Adipose tissue (tissue), 3 donors: ENCODE data around the gene ANTXRL. TPM values are rescaled to one million over a fixed set of nuclear protein-coding genes. Genes with fewer than 3 reads are reported as not detected.
"Not testable (repeated sequence)": the region's sequence is repeated elsewhere in the genome, so short reads cannot be mapped to it uniquely, and the experiment has no call there.

ENCODE experiments used
- H3K27ac ChIP-seq: one replicate; pipeline ENCODE4 v1.5.1; 2013; ENCODE audit warnings: low read depth, low read length
- WGBS, 3 donors: extraction: QIAGEN DNeasy Blood & Tissue Kit; methylation state at CpG; one replicate each; pipeline ENCODE4 v1.1.7; 2013; 5-methylcytosine and 5-hydroxymethylcytosine counted together
- polyA plus RNA-seq, 3 donors: library from polyadenylated mRNA; stranded (reverse); fragments of 200-250 nt; gene quantifications; one replicate each; pipeline ENCODE4 v1.2.3, GENCODE V29; 2013
- donor health status: healthy with polysubstance abuse.
- donor health status: Bipolar disorder and iron deficiency.
- donor health status: healthy.

ANTXRL gene
- polyA plus RNA-seq, 3 donors, result 1.9 TPM; not detected in 2

DNA sequence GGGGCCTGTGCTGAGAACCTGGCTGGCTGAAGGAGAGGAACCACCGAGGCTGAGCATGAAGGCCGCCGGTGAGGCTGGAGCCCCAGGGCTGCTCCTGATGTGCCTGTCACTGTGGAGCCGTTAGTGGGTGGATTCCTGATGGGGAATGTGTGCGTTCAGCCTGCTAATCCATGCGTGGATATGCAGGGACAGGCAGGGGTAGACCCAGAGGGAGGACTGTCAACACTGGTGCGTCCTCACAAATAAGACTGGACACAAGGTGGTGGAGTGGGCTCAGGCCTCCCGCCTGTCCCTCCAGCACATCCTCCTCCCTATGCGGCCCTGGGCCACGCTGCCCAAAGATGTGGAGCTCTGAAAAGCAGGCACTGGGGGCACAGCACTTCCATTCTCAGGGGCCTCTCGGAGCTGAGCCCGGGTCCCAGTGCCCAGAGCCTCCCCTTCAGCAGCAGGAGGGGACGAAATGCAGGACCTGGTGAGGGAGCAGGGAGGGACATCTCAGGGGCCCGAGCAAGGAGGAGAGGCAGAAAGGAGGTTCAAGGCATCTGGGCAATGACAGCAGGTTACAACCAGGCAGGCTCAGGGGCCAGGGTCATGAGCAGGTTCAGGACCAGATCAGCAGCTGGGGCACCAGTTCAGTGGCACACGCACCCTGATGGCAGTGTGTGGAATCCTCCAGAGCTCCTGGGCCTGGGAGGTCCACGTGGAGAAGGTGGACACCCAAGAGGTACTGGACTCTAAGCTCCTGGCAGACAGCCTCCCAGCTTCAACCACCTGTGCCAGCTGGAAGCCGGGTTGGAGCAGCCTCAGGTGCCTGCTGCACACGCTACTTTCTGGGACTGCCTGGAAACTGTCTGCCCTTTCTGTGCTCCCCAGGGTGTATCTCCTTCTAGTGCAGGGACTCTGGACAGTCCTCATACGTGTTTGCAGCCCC is 33.5 kb upstream of the ANTXRL start:
- WGBS, 3 donors, result 80 to 87% (median 86%) methylated on average over 19 of the region's 19 CpGs
- H3K27ac ChIP-seq, result no peak overlapping the region

DNA sequence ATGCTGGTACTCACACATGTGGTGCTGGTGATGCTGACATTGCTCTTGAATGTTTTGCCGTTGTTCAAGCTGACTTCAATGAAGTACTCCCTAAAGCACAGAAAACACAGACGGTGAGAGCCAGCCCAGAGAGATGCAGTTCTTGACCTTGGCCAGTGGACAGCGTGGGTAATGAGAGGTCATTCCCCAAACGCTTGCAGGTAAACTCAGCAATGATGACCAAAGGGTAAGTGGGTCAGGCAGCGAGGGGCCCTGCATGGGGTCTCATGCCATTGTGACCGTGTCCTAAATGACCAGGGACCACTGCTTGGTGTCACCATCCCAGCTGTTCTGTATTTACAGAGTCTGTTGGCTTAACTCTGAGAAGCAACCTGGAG is 32.8 kb upstream of the ANTXRL start:
- 80 to 93% (median 92%) methylated on average over 6 of the region's 6 CpGs for WGBS, 3 donors

DNA sequence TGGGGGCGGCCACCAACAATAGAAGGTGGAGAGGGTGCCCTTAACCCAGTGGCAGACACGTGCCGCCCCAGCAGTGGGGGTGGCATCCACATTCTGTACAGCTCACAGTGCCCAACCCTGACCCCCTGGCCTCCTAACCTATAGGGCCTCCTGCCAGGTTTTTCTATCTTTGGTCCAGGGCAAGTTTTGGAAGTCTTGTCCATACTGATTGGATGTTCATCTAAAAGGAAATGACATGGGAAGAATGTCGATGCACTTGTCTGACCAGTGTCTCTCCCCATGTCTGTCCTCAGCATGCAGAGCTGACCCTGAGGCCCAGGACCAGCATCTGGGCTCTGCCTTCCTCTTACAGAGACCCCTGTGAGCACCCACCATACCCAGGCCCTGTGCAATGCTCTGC is 32.3 kb upstream of the ANTXRL start:
- WGBS, 3 donors, result 94% methylated on average over 4 of the region's 4 CpGs
- H3K27ac ChIP-seq, result no peak overlapping the region

More for the DNA sequence above, 32.8 kb upstream of the ANTXRL start:
- H3K27ac ChIP-seq, result no peak overlapping the region

DNA sequence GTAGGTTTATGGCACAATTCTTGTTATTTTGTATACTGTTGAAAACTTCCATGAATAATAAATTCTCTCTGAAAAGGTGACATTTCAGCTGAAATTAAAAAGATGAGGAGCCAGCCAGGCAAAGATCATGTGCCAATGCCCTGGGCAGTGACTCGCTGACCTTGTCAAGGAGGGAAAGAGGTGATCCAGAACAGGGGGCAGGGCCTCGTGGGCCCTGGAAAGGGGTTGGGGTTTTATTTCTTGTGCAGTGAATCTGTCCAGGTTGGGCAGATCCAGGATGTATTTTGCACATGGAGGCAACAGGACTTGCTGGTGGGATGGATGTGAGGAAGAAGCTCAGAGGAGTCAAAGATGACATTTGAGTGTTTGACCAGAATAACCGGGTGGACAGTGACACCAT is 31.6 kb upstream of the ANTXRL start:
- H3K27ac ChIP-seq, result not testable (repeated sequence)
- 76 to 88% (median 86%) methylated on average over 3 of the region's 3 CpGs for WGBS, 3 donors

DNA sequence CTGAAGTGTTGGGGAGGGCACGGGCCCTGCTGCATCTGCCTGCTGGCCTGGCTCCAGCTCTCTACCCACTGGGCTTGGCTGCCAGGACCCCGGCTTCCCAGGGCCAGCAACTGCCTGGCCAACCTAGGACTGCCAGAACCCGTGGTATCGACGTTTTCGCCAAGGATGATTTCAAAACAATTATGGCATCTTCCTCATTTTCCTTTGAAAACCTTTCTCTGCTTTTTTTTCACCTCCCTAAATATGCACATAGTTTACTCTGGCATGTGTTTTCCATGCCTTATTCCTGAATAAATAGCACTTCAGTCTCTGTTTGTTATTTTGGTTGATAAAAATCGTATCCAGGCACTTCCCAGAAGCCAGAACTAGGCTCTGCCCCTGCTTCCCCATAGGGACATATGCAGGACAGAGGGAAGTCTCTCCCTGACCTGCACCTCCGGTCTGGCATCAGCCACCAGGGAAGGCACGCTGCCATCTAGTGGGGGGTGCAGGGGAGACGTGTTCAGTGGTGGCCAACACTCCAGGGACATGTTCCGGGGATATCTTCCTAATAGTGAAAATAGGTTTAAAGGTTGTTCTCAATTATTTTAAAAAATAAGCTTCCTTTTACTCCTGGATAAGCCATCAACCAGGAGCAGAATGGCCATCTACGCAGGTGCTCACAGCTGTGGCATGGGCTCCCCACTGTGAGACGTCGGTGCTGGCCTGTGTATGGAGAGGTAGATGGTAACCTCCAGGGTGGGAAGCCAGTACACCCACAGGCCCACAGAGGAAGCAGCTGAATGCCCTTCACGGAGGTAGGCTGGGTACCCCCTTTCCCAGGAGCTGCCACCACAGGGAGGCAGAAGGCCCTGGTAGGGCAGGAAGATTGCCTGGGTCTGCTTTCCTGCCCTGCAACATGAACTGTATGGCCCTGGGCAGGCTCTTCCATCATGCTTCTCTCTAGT is 30.7 kb upstream of the ANTXRL start:
- WGBS, 3 donors, result 35 to 47% (median 40%) methylated on average over 15 of the region's 15 CpGs
- H3K27ac ChIP-seq, result no peak overlapping the region

DNA sequence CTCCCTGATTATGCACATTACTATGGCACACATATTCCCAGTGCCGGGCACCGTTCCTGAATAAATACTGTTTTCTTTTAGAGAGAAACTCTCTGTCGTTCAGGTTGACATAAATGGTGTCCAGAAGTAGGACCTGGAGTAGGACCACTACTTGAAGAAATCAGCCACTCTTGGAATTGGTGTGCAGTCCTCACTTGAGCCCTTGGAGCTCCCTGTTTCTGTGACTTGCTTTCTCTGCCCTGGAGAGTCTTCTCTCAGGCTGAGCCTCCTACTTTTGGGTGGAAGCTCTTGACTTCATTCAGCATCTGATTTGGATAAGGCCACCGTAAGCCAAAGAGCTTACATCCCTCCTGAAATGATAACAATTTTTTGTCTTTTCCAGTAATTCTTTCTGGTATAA is 29.7 kb upstream of the ANTXRL start:
- 82 to 94% (median 85%) methylated on average over 4 of the region's 4 CpGs for WGBS, 3 donors
- no peak overlapping the region for H3K27ac ChIP-seq

DNA sequence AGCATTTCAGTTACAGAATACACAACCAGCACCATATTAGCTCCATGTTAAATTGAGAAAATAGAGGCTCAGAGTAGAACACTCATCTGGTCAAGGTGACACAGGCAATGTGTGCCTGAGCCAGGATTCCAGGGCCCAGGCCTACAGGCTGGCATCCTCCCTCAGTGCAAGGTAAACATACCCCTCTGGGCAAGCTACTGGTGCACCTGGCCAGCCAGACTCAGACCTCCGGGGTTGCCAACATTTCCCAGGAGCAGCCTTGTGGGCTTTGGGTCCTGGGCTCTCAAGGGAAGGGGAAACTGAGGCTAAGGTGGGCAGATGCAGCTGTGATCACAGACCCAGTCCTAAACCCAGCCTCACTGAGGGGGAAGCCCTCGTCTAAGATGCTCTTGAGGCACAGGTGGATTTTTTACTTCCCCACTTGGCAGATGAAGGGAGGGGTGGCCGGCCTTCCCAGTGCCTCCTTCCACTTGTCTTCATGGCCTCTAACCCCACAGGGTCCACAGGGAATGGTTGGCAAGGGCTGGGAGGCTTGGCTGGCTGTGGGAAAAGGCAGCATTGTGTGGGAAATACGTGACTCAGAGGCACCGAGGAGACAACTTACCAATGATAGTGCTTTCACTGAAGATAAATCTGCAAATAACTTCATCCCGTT is 23.8 kb upstream of the ANTXRL start:
- not testable (repeated sequence) for H3K27ac ChIP-seq
- 90 to 95% (median 91%) methylated on average over 6 of the region's 6 CpGs for WGBS, 3 donors

DNA sequence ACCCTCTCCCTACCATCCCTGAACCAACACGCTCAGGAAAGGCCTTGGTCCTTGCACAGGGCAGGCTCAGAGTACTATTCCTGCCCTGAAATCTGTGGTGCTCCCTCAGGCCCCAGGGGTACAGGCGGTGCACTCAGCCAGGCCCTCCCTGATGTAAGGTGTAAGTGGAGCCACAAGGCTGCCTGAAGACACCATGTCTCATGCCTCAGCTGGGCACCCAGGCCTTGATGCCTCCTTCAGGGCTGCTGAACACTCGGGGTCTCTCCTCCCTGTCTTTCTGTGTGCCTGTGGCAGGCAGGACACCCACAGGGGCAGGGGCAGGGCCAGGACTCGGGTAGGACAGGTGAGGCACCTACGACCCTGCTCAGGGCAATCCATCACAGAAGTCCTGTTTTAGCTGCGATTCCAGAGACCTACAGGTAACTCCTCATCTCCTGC is 22.9 kb upstream of the ANTXRL start:
- H3K27ac ChIP-seq, result no peak overlapping the region
- 73 to 96% (median 78%) methylated on average over 6 of the region's 6 CpGs for WGBS, 3 donors

DNA sequence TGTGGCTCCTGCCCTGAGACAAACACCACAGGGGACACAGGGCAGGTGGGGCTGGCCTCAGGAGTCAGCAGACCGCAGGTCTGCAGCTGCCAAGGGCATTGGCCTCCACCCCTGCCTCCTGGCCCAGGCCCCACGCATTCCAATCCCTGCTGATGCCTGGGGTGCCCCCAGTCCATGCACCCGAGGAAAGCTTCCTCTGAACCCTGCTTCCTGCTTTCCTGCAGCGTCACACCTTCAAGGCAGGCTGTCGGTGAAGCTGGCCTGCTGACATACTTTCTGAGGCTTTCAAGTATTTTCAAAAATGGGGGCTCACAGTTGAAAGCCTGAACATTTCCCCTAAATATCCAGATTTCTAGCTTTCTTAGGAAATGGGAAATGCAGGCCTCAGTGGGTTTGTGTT is 22.5 kb upstream of the ANTXRL start:
- H3K27ac ChIP-seq, result no peak overlapping the region
- WGBS, 3 donors, result 76 to 84% (median 81%) methylated on average over 4 to 5 of the region's 5 CpGs

DNA sequence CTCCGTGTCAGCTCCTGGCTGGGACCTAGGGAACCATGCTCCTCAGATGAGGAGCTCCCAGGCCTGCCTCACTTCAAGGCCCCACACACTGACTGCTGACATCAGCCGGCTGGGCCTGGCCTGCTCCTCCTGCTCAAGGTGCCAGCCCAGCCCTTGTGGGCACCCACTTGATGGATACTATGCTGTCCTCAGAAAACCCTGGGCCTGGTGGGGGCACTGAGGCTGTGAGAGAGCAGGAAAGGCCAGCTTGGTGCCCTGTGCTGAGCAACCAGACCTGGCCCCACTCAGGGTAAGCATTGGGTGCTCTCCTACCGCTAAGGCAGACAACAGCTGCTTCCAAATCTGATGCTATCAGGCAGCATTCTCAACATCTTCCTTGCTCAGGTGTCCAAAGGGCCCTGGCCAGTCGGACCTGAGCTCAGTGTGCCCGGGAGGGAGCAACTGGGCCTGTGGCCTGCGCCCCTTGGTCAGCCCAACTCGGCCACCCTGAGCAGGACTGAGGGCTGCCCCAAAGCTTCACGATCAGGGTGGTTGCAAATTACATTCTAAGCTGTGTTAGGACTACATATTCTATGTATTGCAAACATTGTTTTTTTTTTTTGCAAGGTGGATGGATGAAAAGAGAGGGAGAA is 21.9 kb upstream of the ANTXRL start:
- WGBS, 3 donors, result 93 to 94% (median 93%) methylated on average over 8 of the region's 8 CpGs
- no peak overlapping the region for H3K27ac ChIP-seq

DNA sequence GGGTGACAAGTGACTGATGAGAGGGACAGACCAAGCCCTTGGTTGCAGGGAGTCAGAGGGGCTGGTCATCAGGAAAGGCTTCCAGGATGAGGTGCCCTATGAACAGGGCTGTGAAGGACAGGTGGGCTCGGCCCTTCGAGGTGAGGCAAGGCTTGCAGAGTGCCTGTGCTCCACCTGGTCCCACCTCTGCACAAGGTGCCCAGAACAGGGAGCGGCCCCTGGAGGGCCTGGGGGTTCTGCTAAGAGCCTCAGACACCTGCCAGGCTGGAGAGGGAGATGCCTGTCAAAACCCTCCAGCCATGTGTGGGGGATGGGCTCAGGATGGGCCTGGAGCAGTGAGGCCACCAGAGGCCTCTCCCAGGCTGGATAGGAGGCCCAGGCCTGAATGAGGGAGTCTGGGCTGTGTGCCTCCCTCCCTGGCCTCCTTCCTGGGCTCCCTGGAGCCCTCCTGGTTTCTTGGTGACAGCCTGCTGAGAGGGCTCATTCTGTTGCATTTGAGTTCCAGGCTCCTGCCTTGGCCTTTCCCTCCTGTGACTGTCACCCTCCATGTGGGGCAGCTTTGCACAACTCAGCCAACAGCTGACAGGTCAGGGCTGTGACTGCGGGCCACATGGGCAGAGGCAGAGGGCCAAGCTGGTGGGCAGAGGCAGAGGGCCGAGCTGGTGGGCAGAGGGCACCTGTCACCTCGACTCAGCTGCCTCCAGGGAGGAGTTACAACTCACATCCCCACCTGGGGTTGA is 21.1 kb upstream of the ANTXRL start:
- not testable (repeated sequence) for H3K27ac ChIP-seq
- WGBS, 3 donors, result 80 to 97% (median 92%) methylated on average over 6 of the region's 6 CpGs

DNA sequence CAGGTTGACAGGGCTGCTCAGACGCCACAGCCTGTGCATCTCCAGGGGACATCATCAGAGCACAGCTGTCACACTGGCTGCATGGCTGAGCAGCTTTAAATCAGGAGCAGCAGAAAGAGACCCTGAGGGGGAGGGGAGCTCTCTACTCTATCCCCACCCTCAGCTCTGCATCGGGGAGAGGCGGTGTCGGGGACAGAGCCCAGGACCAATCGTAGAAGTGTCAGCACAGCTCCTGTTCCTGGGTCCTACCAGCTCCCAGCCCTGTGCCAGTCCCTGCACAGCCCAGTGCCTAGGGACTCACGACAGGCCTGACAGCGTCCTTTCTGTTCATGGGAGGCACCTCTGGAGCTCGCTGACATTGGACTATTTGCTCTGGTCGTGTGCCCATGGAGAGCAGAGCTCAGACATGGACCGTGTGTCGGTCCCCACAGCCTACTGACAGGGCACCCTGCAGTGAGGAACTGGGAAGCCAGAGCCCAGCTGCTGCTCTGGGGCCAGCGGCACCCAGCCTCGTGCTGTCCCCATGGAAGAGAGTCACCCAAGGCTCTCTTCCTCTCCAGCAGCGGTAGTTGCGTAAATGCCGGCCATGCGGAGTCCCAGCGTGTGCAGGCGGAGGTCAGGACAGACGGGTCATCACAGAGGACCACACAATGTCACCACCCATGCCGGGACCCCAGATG is 20.4 kb upstream of the ANTXRL start:
- WGBS, 3 donors, result 73 to 82% (median 77%) methylated on average over 21 of the region's 21 CpGs
- H3K27ac ChIP-seq, result no peak overlapping the region

DNA sequence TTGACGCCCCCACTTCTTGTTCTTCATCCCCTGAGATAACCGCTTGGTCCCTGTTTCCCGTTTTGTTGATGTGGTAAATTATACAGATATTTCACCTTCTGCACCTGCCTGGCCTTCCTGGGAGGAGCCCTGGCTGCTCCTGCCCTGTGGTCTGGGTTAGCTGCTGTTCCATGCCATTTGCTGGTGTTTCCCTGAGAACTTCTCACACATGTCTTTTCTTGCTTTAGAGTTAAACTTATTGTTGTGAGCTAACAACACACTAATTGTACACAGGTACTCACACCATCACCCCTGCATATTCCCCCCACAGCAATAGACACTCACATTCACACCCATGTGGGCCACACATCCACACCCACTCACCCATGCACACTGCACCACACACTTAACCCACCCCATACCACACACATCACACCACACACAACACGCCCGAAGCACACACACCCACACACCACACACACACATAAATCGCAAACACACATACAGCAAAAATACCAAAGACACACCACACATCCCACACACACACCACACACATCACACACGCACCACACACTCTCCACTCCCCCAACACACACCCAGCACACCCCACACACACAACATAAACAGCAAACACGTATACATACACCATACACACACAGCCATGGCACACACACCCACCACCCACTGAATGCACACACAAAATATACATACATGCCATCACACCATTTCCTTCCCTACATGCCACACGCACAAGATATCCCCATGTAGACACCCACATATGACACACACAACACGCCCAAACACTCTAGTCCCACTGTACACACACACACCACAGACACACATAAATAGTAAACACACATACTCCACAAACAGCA is 19.4 kb upstream of the ANTXRL start:
- H3K27ac ChIP-seq, result no peak overlapping the region
- 71 to 84% (median 74%) methylated on average over 10 of the region's 10 CpGs for WGBS, 3 donors

DNA sequence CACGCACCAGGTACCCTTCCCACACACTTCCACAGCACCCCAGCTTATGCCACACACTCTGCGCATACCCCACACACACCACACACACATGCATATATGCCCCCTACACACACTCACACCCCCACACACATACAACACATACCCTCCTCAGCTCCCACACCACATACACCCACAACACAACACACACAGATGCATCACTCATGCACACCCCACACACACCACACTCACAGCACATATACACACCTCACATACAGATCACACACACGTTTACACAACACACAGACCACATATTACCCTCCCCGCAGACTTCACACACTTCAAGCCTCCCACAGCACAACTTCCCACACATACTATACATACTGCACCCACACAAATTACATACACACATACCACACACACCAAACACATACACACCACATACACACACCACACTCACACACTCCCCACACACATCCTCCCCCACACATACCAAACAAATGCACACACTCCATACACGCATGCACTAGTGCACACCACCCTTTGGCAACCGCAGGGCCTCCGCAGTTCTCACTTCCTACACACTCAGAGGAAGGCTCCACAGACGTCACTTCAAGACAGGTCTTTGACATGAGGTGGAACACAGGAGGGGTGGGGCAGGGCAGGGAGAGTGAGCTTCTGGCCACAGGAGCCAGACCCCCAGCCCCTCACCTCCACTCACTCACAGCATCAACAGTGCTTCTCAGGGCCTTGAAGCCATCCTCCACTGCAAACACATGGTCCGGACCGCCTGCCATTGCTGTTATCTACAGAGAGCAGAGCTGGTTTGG is 18.5 kb upstream of the ANTXRL start:
- no peak overlapping the region for H3K27ac ChIP-seq
- 59 to 80% (median 69%) methylated on average over 7 to 10 of the region's 10 CpGs for WGBS, 3 donors

DNA sequence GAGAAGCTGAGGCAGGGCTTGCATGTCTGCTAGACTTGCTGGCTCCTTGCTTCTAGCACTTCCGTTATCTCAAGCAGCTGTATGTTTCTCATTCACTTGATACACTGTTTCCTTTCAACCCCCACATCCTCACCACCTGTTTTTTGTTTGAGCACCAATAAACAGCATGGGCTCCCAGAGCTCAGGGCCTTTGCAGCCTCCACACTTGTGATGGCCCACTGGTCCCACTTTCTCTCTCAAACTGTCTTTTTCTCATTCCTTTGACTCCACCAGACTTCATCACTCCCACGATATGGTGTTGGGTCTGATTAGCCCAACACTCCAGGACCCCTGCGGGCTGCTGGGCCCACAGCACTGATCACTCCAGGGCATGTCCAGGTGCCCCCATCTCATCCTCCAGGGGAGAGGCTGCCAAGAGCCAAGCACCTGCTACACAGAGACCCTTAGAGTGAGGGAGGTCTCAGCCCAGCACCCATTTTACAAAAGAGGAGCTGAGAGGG is 17.2 kb upstream of the ANTXRL start:
- 51 to 78% (median 75%) methylated on average over 3 of the region's 3 CpGs for WGBS, 3 donors
- H3K27ac ChIP-seq, result not testable (repeated sequence)
